Fibroblast of skin of scalp (primary cell): ENCODE measurements around the gene FMNL2. TPM values are rescaled to one million over a fixed set of nuclear protein-coding genes. Genes with fewer than 3 reads are reported as not detected.
"Not testable (repeated sequence)": the region's sequence is repeated elsewhere in the genome, so short reads cannot be mapped to it uniquely, and the experiment has no call there.

ENCODE experiments used
- DNase-seq: peaks from one replicate; pipeline ENCODE4 v3.0.0-alpha.2; 2013
- polyA plus RNA-seq, 2 experiments: library from polyadenylated mRNA; unstranded; fragments of 120-200 nt; gene quantifications; one replicate each; pipeline ENCODE4 v1.2.1, GENCODE V29; 2013; ENCODE audit not compliant: insufficient read length in 2 of 2

Gene FMNL2
- polyA plus RNA-seq (2013, experiment 1 of 2; ENCODE audit: insufficient read length), result 13.5 TPM
- polyA plus RNA-seq (2013, experiment 2 of 2; ENCODE audit: insufficient read length), result 14.5 TPM

DNA sequence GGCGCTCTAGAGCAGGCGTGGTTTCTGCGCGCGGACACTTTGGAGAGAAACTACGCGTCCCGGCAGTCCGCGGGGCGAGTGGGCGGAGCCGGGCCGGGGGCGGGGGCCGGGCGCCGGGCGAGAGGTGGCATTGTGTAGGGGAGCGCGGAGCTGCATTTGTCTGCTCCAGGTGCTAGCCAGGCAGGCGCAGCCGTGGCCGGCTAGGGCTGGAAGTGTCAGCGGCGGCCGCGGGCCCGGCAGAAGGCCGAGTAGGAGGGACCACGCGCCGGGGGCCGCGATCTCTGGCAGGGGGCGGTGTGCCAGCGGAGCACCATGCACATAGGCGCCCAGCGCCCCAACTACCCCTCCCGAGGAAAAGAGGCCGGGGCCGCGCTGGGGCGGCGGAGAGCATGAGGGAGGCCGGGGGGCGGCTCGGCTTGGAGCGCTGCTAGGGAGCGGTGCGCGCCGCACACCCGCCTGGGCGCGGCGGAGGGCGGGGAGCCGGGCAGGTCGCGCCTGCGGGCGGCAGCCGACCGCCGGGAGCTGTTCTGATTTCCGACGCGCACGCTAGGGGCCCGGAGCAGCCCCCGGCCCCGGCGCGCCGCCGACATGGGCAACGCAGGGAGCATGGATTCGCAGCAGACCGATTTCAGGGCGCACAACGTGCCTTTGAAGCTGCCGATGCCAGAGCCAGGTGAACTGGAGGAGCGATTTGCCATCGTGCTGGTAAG, at the start of gene FMNL2:
Gene FMNL2, plus strand, starts transcription at position 159 of the 710 bp plus-strand sequence.
- peak; percentile 79 for DNase-seq

DNA sequence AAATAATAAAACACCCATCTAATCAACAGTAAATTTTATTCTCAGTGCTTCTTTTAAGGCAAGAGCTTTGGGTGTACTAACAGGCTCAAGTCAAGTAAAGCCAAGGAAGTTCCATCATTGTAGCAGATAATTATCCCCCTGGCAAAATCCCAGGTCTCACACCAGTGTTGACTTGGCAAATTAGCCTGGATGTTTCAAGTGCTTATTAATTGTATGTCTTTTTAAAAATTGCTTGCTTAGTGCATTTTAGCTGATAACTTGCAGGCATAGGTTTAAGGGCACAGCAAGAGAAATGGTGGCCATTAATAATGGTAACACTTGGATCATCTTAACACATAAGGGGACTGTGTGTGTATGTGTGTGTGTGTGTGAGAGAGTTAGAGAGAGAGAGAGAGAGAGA, 42.0 kb upstream of the FMNL2 start:
- no peak for DNase-seq

DNA sequence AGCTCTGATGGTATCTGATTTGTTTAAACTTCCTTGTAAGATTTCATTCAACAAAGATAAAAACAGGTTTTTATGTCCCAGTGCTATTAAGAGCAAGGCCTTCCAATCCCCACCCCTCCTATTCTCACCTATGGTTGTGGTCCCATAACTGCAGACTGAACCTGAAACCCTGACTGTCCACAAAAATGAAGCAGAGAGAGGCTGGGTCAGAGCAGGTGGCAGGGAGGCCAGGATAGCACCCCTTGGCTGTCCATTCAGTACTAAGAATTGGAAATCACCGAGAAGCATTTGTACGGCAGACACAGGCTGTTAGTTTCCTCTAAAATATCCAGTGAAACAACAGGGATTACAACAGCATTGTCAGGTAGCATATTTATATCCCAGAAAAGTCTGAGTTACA, 37.3 kb upstream of the FMNL2 start:
- DNase-seq, result no peak

DNA sequence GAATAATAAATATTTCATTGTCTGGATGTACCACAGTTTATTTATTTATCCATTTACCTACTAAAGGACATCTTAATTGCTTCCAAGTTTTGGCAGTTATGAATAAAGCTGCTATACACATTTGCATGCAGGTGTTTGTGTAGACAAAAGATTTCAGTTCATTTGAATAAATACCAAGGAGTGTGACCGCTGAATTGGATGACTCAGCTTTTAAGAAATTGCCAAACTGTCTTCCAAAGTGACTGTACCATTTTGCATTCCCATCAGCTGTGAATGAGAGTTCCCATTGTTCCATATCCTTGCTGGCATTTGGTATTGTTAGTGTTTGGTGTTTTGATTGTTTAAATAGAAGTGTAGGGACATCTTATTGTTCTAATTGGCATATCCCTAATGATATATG, 36.2 kb upstream of the FMNL2 start:
- peak; percentile 4 for DNase-seq

DNA sequence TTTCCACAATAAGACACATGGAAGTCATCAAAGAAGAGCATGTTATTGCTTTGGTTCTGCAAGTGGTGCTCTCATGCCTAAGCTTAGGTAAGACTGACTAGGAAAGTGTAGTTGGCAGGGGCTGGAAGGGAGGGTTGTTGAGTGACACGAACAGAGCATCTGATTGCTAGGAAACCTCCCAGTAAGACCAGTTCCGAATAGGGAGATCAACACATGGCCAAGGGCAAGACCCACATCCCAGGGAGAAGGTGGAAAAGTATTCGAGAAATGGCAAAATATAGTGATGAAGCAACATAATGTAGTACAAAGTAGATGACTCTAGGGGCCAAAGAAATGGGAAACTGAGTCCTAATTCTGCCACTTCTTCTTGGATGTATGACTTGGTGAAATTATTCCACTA, 33.8 kb upstream of the FMNL2 start:
- DNase-seq, result no peak

DNA sequence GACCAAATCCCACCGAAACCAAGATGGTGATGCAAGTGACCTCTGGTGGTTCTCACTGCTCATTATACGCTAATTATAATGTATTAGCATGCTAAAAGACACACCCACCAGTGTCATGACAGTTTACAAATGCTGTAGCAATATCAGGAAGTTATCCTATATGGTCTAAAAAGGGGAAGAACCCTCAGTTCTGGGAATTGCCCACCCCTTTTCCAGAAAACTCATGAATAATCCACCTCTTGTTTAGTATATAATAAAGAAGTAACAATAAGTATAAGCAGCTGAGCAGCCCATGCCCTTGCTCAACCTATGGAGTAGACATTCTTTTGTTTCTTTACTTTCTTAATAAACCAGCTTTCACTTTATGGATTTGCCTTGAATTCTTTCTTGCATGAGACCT, 31.0 kb upstream of the FMNL2 start:
- DNase-seq, result no peak

DNA sequence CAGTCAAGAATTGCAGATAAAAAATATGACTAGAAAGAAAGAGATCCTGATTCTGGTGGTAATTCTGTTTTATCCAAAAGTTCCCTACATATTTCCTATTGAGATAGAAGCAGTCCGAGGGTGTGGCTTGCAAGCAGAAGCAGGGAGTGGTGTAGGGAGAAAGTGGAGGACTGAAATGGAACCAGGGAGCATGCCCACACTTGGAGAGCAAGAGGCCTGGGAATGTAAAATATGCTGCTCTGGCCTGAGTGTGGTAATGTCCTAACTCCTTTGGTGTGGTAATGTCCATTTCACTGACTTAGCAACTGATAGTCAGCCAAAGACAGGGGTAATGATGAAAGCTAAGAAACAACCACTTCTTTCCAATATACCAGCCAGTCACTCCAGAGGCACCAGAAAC, 30.1 kb upstream of the FMNL2 start:
- DNase-seq, result peak; percentile 4

DNA sequence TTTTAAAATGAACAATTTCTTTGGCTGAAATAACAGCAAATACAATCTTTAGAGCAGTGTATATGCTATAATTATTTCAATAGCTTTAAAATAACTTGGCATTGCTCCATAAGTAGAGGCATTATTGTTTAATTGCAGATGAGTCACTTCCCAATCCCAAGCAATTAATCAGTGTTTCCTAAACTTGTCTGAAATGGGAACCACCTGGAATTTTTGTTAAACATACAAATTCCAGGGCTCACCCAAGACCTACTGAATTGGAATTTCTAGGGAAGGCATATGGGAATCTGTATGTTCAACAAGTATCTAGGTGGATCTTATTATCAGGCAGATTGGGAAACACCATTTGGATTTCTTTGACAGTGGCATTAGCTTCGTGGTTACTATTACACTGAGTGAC, 27.1 kb upstream of the FMNL2 start:
- no peak for DNase-seq

DNA sequence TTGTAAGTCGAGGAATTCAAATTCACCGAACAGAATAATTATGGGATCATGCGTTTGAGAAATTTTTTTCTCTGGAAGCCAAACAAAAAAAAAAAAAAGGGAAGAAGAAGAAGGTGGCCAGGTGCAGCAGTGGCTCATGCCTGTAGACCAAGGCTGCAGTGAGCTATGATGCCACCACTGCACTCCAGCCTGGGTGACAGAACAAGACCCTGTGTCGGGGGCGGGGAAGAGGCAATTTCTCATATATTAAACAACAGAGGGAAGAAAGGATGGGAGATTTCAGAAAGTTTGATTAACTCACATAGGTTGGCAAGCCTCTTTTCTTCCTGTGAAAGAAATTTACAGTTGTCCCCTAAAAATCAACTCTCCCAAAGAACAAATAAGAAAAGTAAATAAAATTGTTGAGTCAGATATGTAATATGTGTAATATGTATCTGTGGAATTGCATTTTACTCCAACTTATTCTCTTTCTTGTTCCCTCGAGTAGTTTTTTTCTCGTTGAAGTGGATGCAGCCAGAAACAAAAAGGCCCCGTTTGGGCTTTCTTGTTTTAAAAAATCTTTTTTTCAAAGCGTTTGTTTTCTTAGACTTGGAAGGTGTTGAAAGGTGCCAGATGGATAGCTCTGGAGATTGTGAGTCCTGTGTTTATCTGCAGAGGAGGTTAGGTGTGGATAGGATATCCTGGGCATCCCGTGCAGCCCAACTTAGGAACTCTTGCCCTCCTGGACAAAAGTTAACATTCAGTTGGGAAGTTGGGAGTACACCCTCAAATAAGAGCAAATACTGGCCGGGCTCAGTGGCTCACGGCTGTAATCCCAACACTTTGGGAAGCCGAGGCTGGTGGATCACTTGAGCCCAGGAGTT, 25.4 kb upstream of the FMNL2 start:
- no peak for DNase-seq

DNA sequence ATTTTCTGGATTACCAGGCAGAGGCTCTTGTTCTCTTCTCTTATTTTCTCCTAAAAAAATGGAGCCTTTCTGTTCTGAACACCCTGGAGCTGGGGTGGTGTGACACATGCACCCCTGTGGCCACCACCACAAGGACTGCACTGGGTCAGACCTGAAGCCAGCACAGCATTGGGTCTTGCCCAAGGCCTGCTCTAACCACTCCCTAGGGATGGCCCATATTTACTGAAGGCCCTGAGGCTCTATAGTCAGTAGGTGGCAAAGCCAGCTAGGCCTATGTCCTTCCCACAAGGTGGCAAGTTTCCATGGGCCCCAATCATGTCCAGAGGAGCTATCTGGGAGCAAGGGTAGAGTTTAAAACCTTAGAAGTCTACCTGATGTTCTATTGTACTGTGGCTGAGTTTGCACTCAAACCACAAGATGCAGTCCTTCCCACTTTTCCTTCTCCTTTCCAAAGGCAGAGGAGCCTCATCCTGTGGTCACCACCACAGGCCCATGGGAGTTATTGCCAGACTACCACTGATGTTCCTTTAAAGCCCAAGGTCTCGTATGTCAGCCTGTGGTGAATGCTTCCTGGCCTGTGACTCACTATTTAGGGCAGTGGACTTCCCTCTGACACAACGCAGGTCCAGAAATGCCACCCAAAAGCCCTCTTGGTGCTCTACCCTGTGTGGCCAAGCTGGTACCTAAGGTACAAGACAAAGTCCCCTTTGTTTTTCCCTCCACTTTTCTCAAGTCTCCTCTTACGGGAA, 15.0 kb upstream of the FMNL2 start:
- DNase-seq, result peak; percentile 47

DNA sequence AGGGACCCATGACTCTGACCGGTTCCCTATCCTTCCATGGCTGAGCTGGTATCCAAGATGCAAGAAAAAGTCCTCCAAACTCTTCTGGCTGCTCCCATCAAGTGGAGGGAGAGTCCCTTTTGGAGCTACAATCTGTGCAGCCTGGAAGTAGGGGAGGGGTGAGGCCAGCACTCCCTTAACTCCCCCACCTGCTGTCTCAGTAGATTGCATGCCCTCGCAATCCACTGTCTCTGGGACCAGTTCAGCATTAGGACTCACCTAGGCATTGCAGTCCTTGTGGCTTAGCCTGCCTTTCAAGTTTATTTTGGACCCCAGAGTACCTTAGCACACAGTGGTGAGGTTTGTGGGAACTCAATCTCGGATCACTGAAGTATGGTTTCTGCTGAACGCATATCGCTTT, 14.2 kb upstream of the FMNL2 start:
- DNase-seq, result no peak

DNA sequence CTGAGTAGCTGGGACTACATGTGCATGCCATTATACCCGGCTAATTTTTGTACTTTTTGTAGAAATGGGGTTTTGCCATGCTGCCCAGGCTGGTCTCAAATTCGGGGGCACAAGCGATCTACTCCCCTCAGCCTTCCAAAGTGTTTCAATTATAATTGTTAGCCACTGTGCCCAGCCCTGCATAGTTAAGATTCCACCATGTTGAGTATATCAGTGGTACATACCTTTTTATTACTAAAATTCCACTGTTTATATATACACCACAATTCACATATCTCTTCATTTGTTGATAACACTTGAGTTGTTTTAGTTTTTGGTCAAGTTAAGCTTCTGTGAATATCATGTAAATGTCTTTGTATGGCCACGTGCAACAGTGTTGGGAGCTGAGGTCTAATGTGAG, 12.8 kb upstream of the FMNL2 start:
- DNase-seq, result no peak

DNA sequence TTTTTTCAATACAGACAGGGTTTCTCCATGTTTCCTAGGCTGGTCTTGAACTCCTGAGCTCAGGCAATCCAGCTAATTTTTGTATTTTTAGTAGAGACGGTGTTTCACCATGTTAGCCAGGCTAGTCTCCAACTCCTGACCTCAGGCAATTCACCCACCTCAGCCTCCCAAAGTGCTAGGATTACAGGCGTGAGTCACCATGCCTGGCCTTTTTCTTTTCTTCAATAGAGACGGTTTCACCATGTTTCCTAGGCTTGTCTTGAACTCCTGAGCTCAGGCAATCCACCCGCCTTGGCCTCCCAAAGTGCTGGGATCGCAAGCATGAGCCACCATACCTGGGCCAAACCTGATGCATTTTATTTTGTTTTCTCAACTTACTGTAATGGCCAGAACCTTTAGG, 9.8 kb upstream of the FMNL2 start:
- not testable (repeated sequence) for DNase-seq

DNA sequence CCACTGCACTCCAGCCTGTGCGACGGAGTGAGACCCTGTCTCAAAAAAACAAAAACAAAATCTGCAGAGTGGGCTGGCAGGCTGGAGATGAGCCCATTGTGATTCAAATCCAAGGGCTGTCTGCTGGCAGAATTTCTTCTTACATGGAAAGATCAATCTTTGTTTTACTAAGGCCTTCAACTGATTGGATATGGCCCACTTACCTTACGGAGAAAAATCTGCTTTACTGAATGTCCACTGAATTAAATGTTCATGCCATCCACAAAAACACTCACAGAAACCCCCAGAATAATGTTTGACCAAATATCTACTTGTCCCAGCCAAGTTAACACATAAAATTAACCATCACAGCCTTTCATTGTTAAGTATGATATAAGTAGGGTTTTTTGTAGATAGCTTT, 8.3 kb upstream of the FMNL2 start:
- no peak for DNase-seq

DNA sequence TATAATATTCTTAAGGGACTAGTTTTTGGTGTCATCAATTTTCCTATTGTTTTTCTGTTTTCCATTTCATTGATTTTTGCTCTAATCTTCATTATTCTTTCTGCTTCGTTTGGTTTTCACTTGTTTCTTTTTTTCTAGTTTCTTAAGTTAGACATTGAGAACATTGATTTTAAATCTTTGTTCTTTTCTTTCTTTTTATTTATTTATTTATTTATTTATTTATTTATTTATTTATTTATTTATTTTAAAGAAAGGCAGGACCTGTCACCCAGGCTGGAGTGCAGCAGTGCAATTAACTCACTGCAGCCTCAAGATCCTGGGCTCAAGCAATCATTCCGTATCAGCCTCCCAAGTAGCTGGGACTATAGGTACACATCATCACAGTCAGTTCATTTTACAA, 7.0 kb upstream of the FMNL2 start:
- no peak for DNase-seq

DNA sequence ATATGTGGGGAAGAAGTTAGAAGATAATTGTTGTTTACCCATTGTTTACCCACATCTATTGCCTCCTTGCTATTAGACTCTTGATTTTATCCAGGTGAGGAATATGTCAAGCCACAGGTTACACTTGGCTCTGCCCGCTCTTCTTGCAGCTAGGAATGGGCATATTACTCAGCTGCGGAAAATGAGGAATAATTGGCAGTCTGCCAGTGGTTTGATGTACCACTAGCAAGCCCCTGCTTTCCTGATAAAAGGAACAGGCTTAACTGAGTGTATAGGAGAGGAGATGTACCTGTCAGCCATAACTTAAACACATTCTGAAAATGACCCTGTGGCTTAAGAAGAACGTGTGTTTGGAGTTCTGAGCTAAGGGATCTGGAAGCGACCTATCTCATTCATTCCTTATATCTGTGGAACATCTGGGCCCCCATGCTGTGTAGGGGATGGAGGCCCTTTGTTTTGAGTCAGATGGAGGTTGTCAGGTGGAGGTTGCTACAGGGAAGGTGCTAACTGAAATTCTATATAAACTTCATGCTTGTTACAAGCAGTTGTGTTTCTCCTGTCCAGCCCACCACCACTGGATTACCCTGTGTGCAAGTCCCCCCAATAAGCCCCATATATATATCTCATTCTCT, 4.6 kb upstream of the FMNL2 start:
- DNase-seq, result no peak

DNA sequence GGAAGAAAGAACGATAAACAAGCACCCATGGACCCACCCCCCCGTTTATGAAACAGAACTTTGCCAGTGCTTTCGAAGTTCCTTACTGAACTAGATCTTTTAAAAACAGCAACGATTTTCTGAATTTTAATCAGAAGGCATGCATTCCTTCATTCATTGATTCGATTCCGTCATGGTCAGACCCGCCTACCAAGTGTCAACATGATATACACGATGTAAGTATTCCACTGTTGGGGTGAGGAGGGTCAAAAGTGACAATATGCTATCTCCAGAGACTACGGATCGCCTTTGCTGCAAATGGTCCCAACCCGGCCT, 316 bp upstream of the FMNL2 start:
- no peak for DNase-seq

DNA sequence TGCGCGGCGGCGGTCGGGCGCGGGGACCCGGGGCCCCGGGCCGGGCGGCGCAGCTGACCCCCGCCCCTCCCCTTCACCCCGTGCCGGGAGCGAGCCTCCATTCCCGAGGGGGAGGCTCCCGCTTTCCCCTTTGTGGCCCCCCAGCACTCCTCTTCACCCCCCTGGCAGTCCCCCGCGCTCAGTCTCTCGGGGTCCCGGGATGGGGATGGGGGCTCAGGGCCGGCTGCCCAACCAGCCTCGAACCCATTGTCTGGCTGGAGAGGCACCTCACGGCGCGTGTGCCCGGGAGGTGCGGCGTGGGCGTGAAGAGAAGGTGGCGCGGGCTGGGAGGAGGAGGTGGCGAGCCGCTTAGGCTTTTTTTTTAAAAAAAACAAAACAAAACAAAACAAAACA, 748 bp downstream of the FMNL2 start:
- no peak for DNase-seq

DNA sequence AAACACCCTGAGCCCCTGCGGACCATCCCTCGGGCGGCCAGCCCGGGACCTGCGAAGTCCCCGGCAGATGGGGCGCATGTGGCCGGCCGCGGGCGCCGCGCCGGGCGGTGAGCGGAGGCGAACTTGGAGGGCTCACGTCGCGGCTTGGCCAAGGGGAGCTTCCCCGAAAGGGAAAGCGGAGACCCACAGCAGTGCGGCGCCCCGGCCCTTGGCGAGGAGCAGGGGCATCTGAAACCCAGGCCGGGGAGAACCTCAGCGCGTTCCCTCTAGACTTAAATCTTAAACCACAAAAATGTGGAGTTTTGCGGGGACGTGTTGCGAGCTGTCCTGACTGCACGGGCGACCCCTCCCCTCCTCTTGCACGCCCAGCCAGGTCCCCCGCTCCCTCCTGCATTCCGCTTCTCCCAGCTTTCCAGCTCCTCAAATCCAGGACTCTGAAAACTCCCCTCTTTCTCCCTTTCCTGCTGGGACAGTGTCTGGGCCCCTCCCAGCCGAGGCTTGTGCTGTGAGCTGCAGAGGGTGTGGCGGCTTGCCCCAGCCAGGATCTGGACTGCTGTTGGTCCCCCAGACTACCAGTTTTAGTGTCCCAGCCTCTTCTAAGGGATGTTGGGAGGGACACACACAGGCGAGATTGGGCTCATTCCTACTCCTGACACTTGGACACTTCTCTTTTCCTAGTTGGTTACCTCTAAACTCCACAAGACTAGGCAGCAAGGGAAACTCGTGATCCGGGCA, 1.3 kb downstream of the FMNL2 start:
- DNase-seq, result peak; percentile 50

DNA sequence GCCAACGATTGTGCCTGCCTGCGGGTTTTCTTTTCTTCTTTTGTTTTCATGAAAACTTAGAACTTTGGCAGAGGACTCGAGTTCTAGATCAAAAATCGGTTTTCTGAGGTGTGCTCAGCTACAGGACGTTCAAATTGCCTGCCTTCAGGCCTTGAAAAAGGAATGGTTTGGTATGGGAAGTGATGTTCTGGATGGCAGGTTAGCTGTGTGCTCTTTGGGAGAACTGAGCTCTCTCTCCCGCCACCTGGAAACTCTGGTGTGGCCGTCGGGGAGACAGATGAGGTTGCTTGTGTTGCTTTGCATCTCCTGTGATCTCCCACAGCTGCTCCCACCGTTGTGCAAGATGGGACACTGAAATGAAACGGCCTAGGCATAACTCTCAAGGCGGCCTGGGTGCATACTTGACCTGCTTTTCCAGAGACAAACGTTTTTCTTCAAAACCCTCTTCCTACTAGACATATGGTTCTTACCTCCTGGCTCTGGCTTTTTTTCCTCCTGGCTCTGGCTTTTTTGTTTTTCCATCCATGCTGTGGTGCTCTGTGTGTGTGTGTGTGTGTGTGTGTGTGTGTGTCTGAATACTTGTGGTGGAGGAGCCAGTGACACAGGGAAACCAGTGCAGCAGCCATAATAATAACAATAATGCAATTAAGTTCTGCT, 2.0 kb downstream of the FMNL2 start:
- DNase-seq, result peak; percentile 81

DNA sequence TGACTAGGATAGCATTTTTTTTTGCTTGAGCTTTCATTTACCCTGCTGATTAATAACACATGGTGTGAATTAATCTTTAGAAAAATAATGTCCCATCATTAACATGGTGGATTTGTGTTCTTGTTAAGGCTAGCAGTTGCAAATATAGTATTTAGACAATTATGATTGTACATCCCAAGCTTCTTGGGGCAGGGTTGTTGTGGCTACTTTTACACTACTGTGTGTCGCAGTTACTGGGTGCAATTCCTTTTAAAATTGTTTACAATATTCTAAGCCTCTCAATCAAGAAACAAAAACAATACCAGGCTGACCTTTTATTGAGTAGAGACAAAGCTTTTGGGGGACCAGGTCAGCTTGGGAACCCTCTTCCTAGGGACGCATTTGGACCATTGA, 2.5 kb downstream of the FMNL2 start:
- no peak for DNase-seq
